ENCODE measurements around the gene CELF2.
"Not testable (repeated sequence)": the region's sequence is repeated elsewhere in the genome, so short reads cannot be mapped to it uniquely, and the experiment has no call there.

CELF2 gene

GRCh38 chr10:11175823-11176243 lies 158.2 kb downstream of the CELF2 start:
- no peak for DNase-seq (ENCODE audit: low read depth)

- DNase-seq (ENCODE audit: low read depth) = peak; percentile 38
Measured at GRCh38 chr10:11176746-11177145, 159.1 kb downstream of the CELF2 start.

- DNase-seq (ENCODE audit: low read depth) = no peak
Measured at GRCh38 chr10:11177381-11177780, 159.7 kb downstream of the CELF2 start.

- no peak for DNase-seq (ENCODE audit: low read depth)
Measured at GRCh38 chr10:11177926-11178471, 160.3 kb downstream of the CELF2 start.

GRCh38 chr10:11178606-11179515 lies 161.2 kb downstream of the CELF2 start:
- DNase-seq (ENCODE audit: low read depth) = peak; percentile 74

- no peak for DNase-seq (ENCODE audit: low read depth)
Measured at GRCh38 chr10:11179516-11180105, 161.9 kb downstream of the CELF2 start.

GRCh38 chr10:11180228-11180627 lies 162.6 kb downstream of the CELF2 start:
- peak; percentile 50 for DNase-seq (ENCODE audit: low read depth)

GRCh38 chr10:11181978-11182377 lies 164.3 kb downstream of the CELF2 start:
- DNase-seq (ENCODE audit: low read depth) = no peak

- DNase-seq (ENCODE audit: low read depth) = no peak
Measured at GRCh38 chr10:11183015-11183414, 165.3 kb downstream of the CELF2 start.

- DNase-seq (ENCODE audit: low read depth) = no peak
Measured at GRCh38 chr10:11184093-11184492, 166.4 kb downstream of the CELF2 start.

GRCh38 chr10:11185128-11185665 lies 167.5 kb downstream of the CELF2 start:
- DNase-seq (ENCODE audit: low read depth) = not testable (repeated sequence)

- DNase-seq (ENCODE audit: low read depth) = no peak
Measured at GRCh38 chr10:11186374-11186773, 168.7 kb downstream of the CELF2 start.

- no peak for DNase-seq (ENCODE audit: low read depth)
Measured at GRCh38 chr10:11189582-11190376, 172.1 kb downstream of the CELF2 start.

GRCh38 chr10:11191190-11191589 lies 173.5 kb downstream of the CELF2 start:
- no peak for DNase-seq (ENCODE audit: low read depth)

GRCh38 chr10:11191678-11192077 lies 174.0 kb downstream of the CELF2 start:
- no peak for DNase-seq (ENCODE audit: low read depth)

GRCh38 chr10:11192304-11193000 lies 174.8 kb downstream of the CELF2 start:
- no peak for DNase-seq (ENCODE audit: low read depth)

- no peak for DNase-seq (ENCODE audit: low read depth)
Measured at GRCh38 chr10:11193001-11193551, 175.4 kb downstream of the CELF2 start.

GRCh38 chr10:11194859-11195586 lies 177.4 kb downstream of the CELF2 start:
- no peak for DNase-seq (ENCODE audit: low read depth)

- DNase-seq (ENCODE audit: low read depth) = no peak
Measured at GRCh38 chr10:11195623-11196022, 178.0 kb downstream of the CELF2 start.

- no peak for DNase-seq (ENCODE audit: low read depth)
Measured at GRCh38 chr10:11197266-11197712, 179.6 kb downstream of the CELF2 start.
